H9 (cell line): ENCODE results near the gene TBX15. TPM values are rescaled to one million over a fixed set of nuclear protein-coding genes. Genes with fewer than 3 reads are reported as not detected.

Experiments
- DNase-seq: peaks from one replicate; pipeline ENCODE4 v3.0.0-alpha.2; 2017
- H2AFZ ChIP-seq: one replicate; pipeline ENCODE4 v1.6.1; 2013; ENCODE audit warnings: mild to moderate bottlenecking, low read length, control low read depth, moderate library complexity
- H2AK5ac ChIP-seq: 2 replicates; pipeline ENCODE4 v1.6.1; 2013; ENCODE audit warnings: low read length, control low read depth, mixed read lengths; ENCODE audit not compliant: insufficient read length
- H2BK120ac ChIP-seq: one replicate; pipeline ENCODE4 v1.6.1; 2013; ENCODE audit warnings: low read depth, mild to moderate bottlenecking, low read length, control low read depth, inconsistent platforms; ENCODE audit not compliant: poor library complexity, severe bottlenecking
- H2BK12ac ChIP-seq: 2 replicates; pipeline ENCODE4 v1.6.1; 2013; ENCODE audit warnings: low read length, control low read depth, mixed read lengths, low read depth; ENCODE audit not compliant: insufficient read length
- H2BK15ac ChIP-seq: 2 replicates; pipeline ENCODE4 v1.6.1; 2013; ENCODE audit warnings: low read depth, low read length, control low read depth
- H2BK20ac ChIP-seq: one replicate; pipeline ENCODE4 v1.6.1; 2013; ENCODE audit warnings: low read depth, mild to moderate bottlenecking, low read length, control low read depth, inconsistent platforms; ENCODE audit not compliant: poor library complexity, severe bottlenecking
- H2BK5ac ChIP-seq: 2 replicates; pipeline ENCODE4 v1.6.1; 2013; ENCODE audit warnings: low read length, control low read depth, mixed read lengths; ENCODE audit not compliant: insufficient read length
- H3K14ac ChIP-seq: 2 replicates; pipeline ENCODE4 v1.6.1; 2013; ENCODE audit warnings: low read length, control low read depth; ENCODE audit not compliant: insufficient read depth
- H3K18ac ChIP-seq: 2 replicates; pipeline ENCODE4 v1.6.1; 2013; ENCODE audit warnings: low read depth, mild to moderate bottlenecking, mixed read lengths, low read length, control low read depth; ENCODE audit not compliant: insufficient read length
- H3K23ac ChIP-seq: 2 replicates; pipeline ENCODE4 v1.6.1; 2013; ENCODE audit warnings: low read length, control low read depth, mixed read lengths, low read depth; ENCODE audit not compliant: insufficient read length
- H3K23me2 ChIP-seq: 2 replicates; pipeline ENCODE4 v1.6.1; 2013; ENCODE audit warnings: low read depth, mild to moderate bottlenecking, mixed read lengths, low read length, control low read depth; ENCODE audit not compliant: insufficient read length, poor library complexity, severe bottlenecking
- H3K27ac ChIP-seq: 2 replicates; pipeline ENCODE4 v1.5.1; 2013; ENCODE audit warnings: low read length, control low read depth, mixed read lengths, low read depth; ENCODE audit not compliant: insufficient read length
- H3K27me3 ChIP-seq: 2 replicates; pipeline ENCODE4 v1.6.1; 2013; ENCODE audit warnings: low read length, control low read depth, inconsistent platforms; ENCODE audit not compliant: insufficient read depth
- H3K4ac ChIP-seq: 2 replicates; pipeline ENCODE4 v1.6.1; 2013; ENCODE audit warnings: low read depth, mild to moderate bottlenecking, control low read depth, inconsistent platforms, low read length, moderate library complexity
- H3K4me1 ChIP-seq: 2 replicates; pipeline ENCODE4 v1.6.1; 2013; ENCODE audit warnings: low read length, control low read depth, inconsistent platforms; ENCODE audit not compliant: insufficient read depth
- H3K4me2 ChIP-seq: 2 replicates; pipeline ENCODE4 v1.6.1; 2013; ENCODE audit warnings: low read length, control low read depth, mixed read lengths; ENCODE audit not compliant: insufficient read length, insufficient read depth
- H3K56ac ChIP-seq: 2 replicates; pipeline ENCODE4 v1.6.1; 2013; ENCODE audit warnings: low read depth, mild to moderate bottlenecking, mixed read lengths, low read length, control low read depth; ENCODE audit not compliant: insufficient read length
- H3K79me1 ChIP-seq: 2 replicates; pipeline ENCODE4 v1.6.1; 2013; ENCODE audit warnings: low read depth, mild to moderate bottlenecking, moderate library complexity, low read length, control low read depth, inconsistent platforms; ENCODE audit not compliant: insufficient read depth, poor library complexity, severe bottlenecking
- H3K79me2 ChIP-seq: 2 replicates; pipeline ENCODE4 v1.6.1; 2013; ENCODE audit warnings: low read length, control low read depth, inconsistent platforms; ENCODE audit not compliant: insufficient read depth
- H3K9ac ChIP-seq: 2 replicates; pipeline ENCODE4 v1.6.1; 2013; ENCODE audit warnings: low read length, control low read depth, mixed read lengths; ENCODE audit not compliant: insufficient read length; ENCODE audit errors: extremely low read depth
- H3K9me3 ChIP-seq: one replicate; pipeline ENCODE4 v1.6.1; 2013; ENCODE audit warnings: low read depth, low read length, inconsistent platforms; ENCODE audit not compliant: control insufficient read depth
- H3T11ph ChIP-seq: one replicate; pipeline ENCODE4 v1.6.1; 2013; ENCODE audit warnings: mild to moderate bottlenecking, low read length, control low read depth, inconsistent platforms
- H4K20me1 ChIP-seq: one replicate; pipeline ENCODE4 v1.6.1; 2013; ENCODE audit not compliant: control insufficient read depth, insufficient read length, insufficient read depth
- H4K5ac ChIP-seq: 2 replicates; pipeline ENCODE4 v1.6.1; 2013; ENCODE audit warnings: low read depth, mild to moderate bottlenecking, mixed read lengths, low read length, control low read depth; ENCODE audit not compliant: insufficient read length
- H4K8ac ChIP-seq: replicated peaks from 2 replicates; pipeline ENCODE4 v1.6.1; 2013; ENCODE audit warnings: low read length, control low read depth, mixed read lengths, low read depth; ENCODE audit not compliant: insufficient read length
- H4K91ac ChIP-seq: 2 replicates; pipeline ENCODE4 v1.6.1; 2013; ENCODE audit warnings: low read depth, mild to moderate bottlenecking, moderate library complexity, mixed read lengths, low read length, control low read depth; ENCODE audit not compliant: insufficient read length
- H3K27ac Mint-ChIP-seq, 3 experiments: 2 replicates in 2 of 3; 3 replicates in 1 of 3; pipeline ENCODE4 v1.8.0; 2020 to 2021; ENCODE audit warnings: mixed read lengths in 3 of 3, mild to moderate bottlenecking in 1 of 3, moderate library complexity in 1 of 3
- H3K27me3 Mint-ChIP-seq: 2 replicates; pipeline ENCODE4 v1.8.0; 2021; ENCODE audit warnings: low read depth, mild to moderate bottlenecking, moderate library complexity, mixed read lengths
- H3K36me3 Mint-ChIP-seq, 3 experiments: 2 replicates in 2 of 3; 3 replicates in 1 of 3; pipeline ENCODE4 v1.8.0; 2020 to 2021; ENCODE audit warnings: low read depth in 3 of 3, mixed read lengths in 3 of 3; ENCODE audit not compliant: insufficient read depth in 1 of 3
- H3K4me1 Mint-ChIP-seq, 2 experiments: 2 replicates each; pipeline ENCODE4 v1.8.0; 2020; ENCODE audit warnings: mixed read lengths in 2 of 2
- H3K4me3 Mint-ChIP-seq, 2 experiments: 2 replicates in 1 of 2; 3 replicates in 1 of 2; pipeline ENCODE4 v1.8.0; 2020 to 2021; ENCODE audit warnings: mild to moderate bottlenecking in 2 of 2, mixed read lengths in 2 of 2, moderate library complexity in 1 of 2
- H3K9me3 Mint-ChIP-seq, 2 experiments: 2 replicates in 1 of 2; 3 replicates in 1 of 2; pipeline ENCODE4 v1.8.0; 2020; ENCODE audit warnings: mild to moderate bottlenecking in 2 of 2, mixed read lengths in 2 of 2, moderate library complexity in 1 of 2
- WGBS: extraction: QIAGEN DNeasy Blood & Tissue Kit; methylation state at CpG from one replicate; pipeline ENCODE4 v1.1.7; 2013; ENCODE audit warnings: missing lambda C conversion rate, low lambda C conversion rate, mixed read lengths; ENCODE audit not compliant: insufficient read length; ENCODE audit errors: extremely low coverage; 5-methylcytosine and 5-hydroxymethylcytosine counted together
- total RNA-seq: library from RNA; stranded (reverse); gene quantifications from 2 replicates; pipeline ENCODE4 v1.2.1, GENCODE V29; 2021
- TF ChIP-seq, protein P1 (sequence below): fragments of 200-600 bp; sonication (generic); conservative IDR thresholded peaks from 3 replicates; pipeline ENCODE4 v1.8.0; 2021; ENCODE audit warnings: antibody characterized with exemption, mild to moderate bottlenecking

The TBX15 gene
- total RNA-seq, 1 experiment from 2014 or later: 0.07 TPM

DNA sequence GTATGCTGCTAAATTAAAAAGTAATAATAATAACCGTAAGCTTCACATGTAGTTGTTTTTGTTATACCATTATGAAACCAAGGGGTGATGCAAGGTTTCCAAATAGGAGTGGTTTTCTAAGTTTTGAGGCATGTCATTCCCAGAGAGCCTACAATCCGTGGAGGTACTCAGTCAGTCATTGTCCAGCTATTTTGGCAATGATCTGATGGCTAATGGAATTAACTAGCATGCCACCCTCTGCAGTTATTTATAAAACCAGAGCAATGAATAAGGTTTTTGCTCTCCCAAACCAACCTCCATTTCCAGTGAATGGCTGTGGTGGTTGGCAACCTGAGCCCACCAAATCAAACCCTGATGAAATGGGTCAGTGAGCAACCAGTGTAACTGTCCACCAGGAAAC lies 106.4 kb downstream of the TBX15 start:
- Histone ChIP-seq H2BK120ac (no peak overlapping the region), H3T11ph (no peak overlapping the region), H3K23me2 (no peaks in the 10 kb centered on the region), H3K18ac (no peak overlapping the region), H2BK15ac (no peak overlapping the region), H2AFZ (no peak overlapping the region), H2AK5ac (no peak overlapping the region), H3K79me1 (no peaks in the 10 kb centered on the region), H3K27me3 (no peaks in the 10 kb centered on the region), H3K4ac (no peak overlapping the region), H3K9ac (no peak overlapping the region), H2BK12ac (no peak overlapping the region), H4K91ac (no peak overlapping the region), H3K9me3 (no peaks in the 10 kb centered on the region), H3K27ac (no peak overlapping the region), H4K5ac (no peak overlapping the region), H3K4me2 (no peak overlapping the region), H3K14ac (no peak overlapping the region), H2BK20ac (no peak overlapping the region), H3K23ac (no peak overlapping the region), H4K8ac (no peak overlapping the region), H3K79me2 (no peaks in the 10 kb centered on the region), H4K20me1 (no peaks in the 10 kb centered on the region), H2BK5ac (no peak overlapping the region), H3K4me1 (no peaks in the 10 kb centered on the region), H3K56ac (no peak overlapping the region)
- no peaks in the 10 kb centered on the region; a peak in 1 of 4 replicates for H3K4me1 Mint-ChIP-seq
- TF ChIP-seq, protein P1, sequence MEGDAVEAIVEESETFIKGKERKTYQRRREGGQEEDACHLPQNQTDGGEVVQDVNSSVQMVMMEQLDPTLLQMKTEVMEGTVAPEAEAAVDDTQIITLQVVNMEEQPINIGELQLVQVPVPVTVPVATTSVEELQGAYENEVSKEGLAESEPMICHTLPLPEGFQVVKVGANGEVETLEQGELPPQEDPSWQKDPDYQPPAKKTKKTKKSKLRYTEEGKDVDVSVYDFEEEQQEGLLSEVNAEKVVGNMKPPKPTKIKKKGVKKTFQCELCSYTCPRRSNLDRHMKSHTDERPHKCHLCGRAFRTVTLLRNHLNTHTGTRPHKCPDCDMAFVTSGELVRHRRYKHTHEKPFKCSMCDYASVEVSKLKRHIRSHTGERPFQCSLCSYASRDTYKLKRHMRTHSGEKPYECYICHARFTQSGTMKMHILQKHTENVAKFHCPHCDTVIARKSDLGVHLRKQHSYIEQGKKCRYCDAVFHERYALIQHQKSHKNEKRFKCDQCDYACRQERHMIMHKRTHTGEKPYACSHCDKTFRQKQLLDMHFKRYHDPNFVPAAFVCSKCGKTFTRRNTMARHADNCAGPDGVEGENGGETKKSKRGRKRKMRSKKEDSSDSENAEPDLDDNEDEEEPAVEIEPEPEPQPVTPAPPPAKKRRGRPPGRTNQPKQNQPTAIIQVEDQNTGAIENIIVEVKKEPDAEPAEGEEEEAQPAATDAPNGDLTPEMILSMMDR: no peak
- no peak overlapping the region for H3K27ac Mint-ChIP-seq
- WGBS: no CpG with 5 or more reads among the region's 2 CpGs
- H3K9me3 Mint-ChIP-seq: no peaks in the 10 kb centered on the region; a peak in 1 of 5 replicates
- H3K4me3 Mint-ChIP-seq: no peak overlapping the region
- no peaks in the 10 kb centered on the region for H3K27me3 Mint-ChIP-seq
- H3K36me3 Mint-ChIP-seq: no peaks in the 10 kb centered on the region
- DNase-seq: no peak
